ENCODE results near the gene CERK.

- TF ChIP-seq, protein P1, sequence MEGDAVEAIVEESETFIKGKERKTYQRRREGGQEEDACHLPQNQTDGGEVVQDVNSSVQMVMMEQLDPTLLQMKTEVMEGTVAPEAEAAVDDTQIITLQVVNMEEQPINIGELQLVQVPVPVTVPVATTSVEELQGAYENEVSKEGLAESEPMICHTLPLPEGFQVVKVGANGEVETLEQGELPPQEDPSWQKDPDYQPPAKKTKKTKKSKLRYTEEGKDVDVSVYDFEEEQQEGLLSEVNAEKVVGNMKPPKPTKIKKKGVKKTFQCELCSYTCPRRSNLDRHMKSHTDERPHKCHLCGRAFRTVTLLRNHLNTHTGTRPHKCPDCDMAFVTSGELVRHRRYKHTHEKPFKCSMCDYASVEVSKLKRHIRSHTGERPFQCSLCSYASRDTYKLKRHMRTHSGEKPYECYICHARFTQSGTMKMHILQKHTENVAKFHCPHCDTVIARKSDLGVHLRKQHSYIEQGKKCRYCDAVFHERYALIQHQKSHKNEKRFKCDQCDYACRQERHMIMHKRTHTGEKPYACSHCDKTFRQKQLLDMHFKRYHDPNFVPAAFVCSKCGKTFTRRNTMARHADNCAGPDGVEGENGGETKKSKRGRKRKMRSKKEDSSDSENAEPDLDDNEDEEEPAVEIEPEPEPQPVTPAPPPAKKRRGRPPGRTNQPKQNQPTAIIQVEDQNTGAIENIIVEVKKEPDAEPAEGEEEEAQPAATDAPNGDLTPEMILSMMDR (IDR thresholded peaks at IDR 0.05; ENCODE audit: insufficient read depth, low read length): no peak
- TF ChIP-seq POLR2AphosphoS5 (IDR thresholded peaks at IDR 0.05; ENCODE audit: low read depth): no peak
- TF ChIP-seq REST (IDR thresholded peaks at IDR 0.05; ENCODE audit: insufficient replicate concordance, low read depth): no peak
- no peak for TF ChIP-seq GABPA (IDR thresholded peaks at IDR 0.05; ENCODE audit: low read depth)
- TF ChIP-seq SPI1 (IDR thresholded peaks at IDR 0.05; ENCODE audit: borderline replicate concordance, low read depth): no peak
Observed at GRCh38 chr22:46756097-46756496, 18.0 kb upstream of the CERK start.

All from HL-60 (cell line).